HepG2 (cell line): ENCODE measurements around the gene KRTAP5-10. TPM values are rescaled to one million over a fixed set of nuclear protein-coding genes. Genes with fewer than 3 reads are reported as not detected.
A peak's percentile ranks its signal among the peaks of the same experiment; 100 is the strongest.

ENCODE experiments used
- ATAC-seq: fragments of 200-7000 bp; cut with Tn5 transposase; 3 replicates; pipeline ENCODE4 v1.9.1; 2020; ENCODE audit warnings: mild to moderate bottlenecking, moderate library complexity
- BruUV-seq: library from RNA; stranded (reverse); fragments of 400-500 nt; replicated peaks from 2 replicates; lab custom pipeline; 2021; lab: Mats Ljungman, UMichigan
- CTCF ChIA-PET: fragments of 300-600 bp; formaldehyde crosslinking; extraction: SDS; loops from one replicate; lab custom pipeline; 2021; ENCODE audit warnings: low total read pairs, inconsistent platforms, low intra/inter-chr PET ratio; lab: Yijun Ruan, JAX
- POLR2A ChIA-PET: fragments of 350-600 bp; sonication (Branson Sonifier 250); formaldehyde crosslinking; loops from one replicate; lab custom pipeline; 2020; ENCODE audit warnings: antibody characterized with exemption, inconsistent platforms; lab: Yijun Ruan, JAX
- DNase-seq: peaks from one replicate; pipeline ENCODE4 v3.0.0-alpha.2; 2015; ENCODE audit warnings: low spot score
- FAIRE-seq: peaks from 3 replicates; lab custom pipeline; 2011; peaks lifted over from hg19 to GRCh38; lab: Jason Lieb, UNC
- H2AFZ ChIP-seq: one replicate; pipeline ENCODE4 v1.6.1; 2011; ENCODE audit warnings: low read length, inconsistent platforms
- H3K27ac ChIP-seq: fragments of 300-600 bp; 3 replicates; pipeline ENCODE4 v1.8.0; 2011; ENCODE audit warnings: mixed run types, mild to moderate bottlenecking, mixed read lengths, low read length, inconsistent platforms; ENCODE audit not compliant: insufficient read depth; ENCODE audit errors: extremely low read length
- H3K27me3 ChIP-seq, 2 experiments: fragments of 200-600 bp in 1 of 2; 2 replicates in 1 of 2; 3 replicates in 1 of 2; pipeline versions ENCODE4 v1.6.0 to v1.8.0; 2011; ENCODE audit warnings: low read length in 2 of 2, mild to moderate bottlenecking in 2 of 2, moderate library complexity in 2 of 2, inconsistent platforms in 1 of 2; ENCODE audit not compliant: insufficient read depth in 2 of 2, control insufficient read depth in 1 of 2
- H3K36me3 ChIP-seq, 2 experiments: fragments of 200-600 bp in 1 of 2; replicated peaks in 1 of 2; 2 replicates in 1 of 2; 3 replicates in 1 of 2; pipeline versions ENCODE4 v1.5.1 to v1.8.0; 2011; ENCODE audit warnings: low read length in 2 of 2, inconsistent platforms in 1 of 2; ENCODE audit not compliant: insufficient read depth in 2 of 2, control insufficient read depth in 1 of 2
- H3K4me1 ChIP-seq: 2 replicates; pipeline ENCODE4 v1.5.1; 2012; ENCODE audit warnings: low read length, inconsistent platforms; ENCODE audit not compliant: insufficient read depth
- H3K4me2 ChIP-seq: 2 replicates; pipeline ENCODE4 v1.6.0; 2011; ENCODE audit warnings: low read depth, low read length, inconsistent platforms
- H3K4me3 ChIP-seq, 3 experiments: fragments of 200-600 bp in 1 of 3; sonication (generic), shearing (Covaris generic) in 1 of 3; replicated peaks in 1 of 3; 2 replicates each; pipeline ENCODE4 v1.5.1; 2011 to 2016; ENCODE audit warnings: low read length in 3 of 3, inconsistent platforms in 2 of 3, low read depth in 2 of 3, mild to moderate bottlenecking in 2 of 3, control low read depth in 1 of 3, mixed read lengths in 1 of 3; ENCODE audit not compliant: insufficient read depth in 1 of 3
- H3K79me2 ChIP-seq: one replicate; pipeline ENCODE4 v1.6.1; 2011; ENCODE audit warnings: low read length, inconsistent platforms; ENCODE audit not compliant: insufficient read depth
- H3K9ac ChIP-seq: 2 replicates; pipeline ENCODE4 v1.6.0; 2011; ENCODE audit warnings: mild to moderate bottlenecking, low read depth, low read length, inconsistent platforms; ENCODE audit not compliant: insufficient read depth
- H3K9me3 ChIP-seq: 2 replicates; pipeline ENCODE4 v1.5.1; 2012; ENCODE audit warnings: mild to moderate bottlenecking, low read length
- H4K20me1 ChIP-seq: 2 replicates; pipeline ENCODE4 v1.6.0; 2011; ENCODE audit warnings: inconsistent platforms, mild to moderate bottlenecking, low read length, moderate library complexity; ENCODE audit not compliant: insufficient read depth
- BORCS8-MEF2B ChIP-seq: sonication (generic); formaldehyde crosslinking; IDR thresholded peaks from 2 replicates; pipeline ENCODE4 v1.8.0; 2022; ENCODE audit warnings: mild to moderate bottlenecking, missing genetic modification reagents
- ELF4 ChIP-seq: sonication (generic); formaldehyde crosslinking; IDR thresholded peaks from 2 replicates; pipeline ENCODE4 v1.5.0; 2020; ENCODE audit warnings: missing genetic modification reagents, mild to moderate bottlenecking, moderate library complexity, borderline replicate concordance
- ETV6 ChIP-seq: sonication (generic); formaldehyde crosslinking; conservative IDR thresholded peaks from 2 replicates; pipeline ENCODE4 v1.4.0; 2020; ENCODE audit warnings: missing genetic modification reagents
- GATA4 ChIP-seq: sonication (generic); IDR thresholded peaks from 2 replicates; pipeline ENCODE4 v1.6.1; 2016; ENCODE audit warnings: antibody characterized with exemption, low read depth, borderline replicate concordance
- HMGXB3 ChIP-seq: sonication (generic); formaldehyde crosslinking; IDR thresholded peaks from 2 replicates; pipeline ENCODE4 v1.4.0; 2020; ENCODE audit warnings: missing genetic modification reagents, borderline replicate concordance
- KDM2A ChIP-seq: sonication (generic); formaldehyde crosslinking; IDR thresholded peaks from 2 replicates; pipeline ENCODE4 v1.4.0; 2020; ENCODE audit warnings: low read depth, missing genetic modification reagents, borderline replicate concordance
- RBFOX2 ChIP-seq: fragments of 200-400 bp; formaldehyde crosslinking; IDR thresholded peaks from 2 replicates; pipeline ENCODE4 v1.6.1; 2017; ENCODE audit warnings: low read depth, mild to moderate bottlenecking, low read length
- SAP130 ChIP-seq: IDR thresholded peaks from 2 replicates; pipeline ENCODE4 v1.6.1; 2016; ENCODE audit warnings: low read depth
- ZBTB34 ChIP-seq: sonication (generic); formaldehyde crosslinking; IDR thresholded peaks from 2 replicates; pipeline ENCODE4 v1.8.0; 2022; ENCODE audit warnings: mild to moderate bottlenecking, missing genetic modification reagents
- ZNF639 ChIP-seq: conservative IDR thresholded peaks from 2 replicates; pipeline ENCODE4 v1.6.1; 2018; ENCODE audit warnings: missing genetic modification reagents
- ZNF770 ChIP-seq: sonication (generic); formaldehyde crosslinking; IDR thresholded peaks from 2 replicates; pipeline ENCODE4 v1.5.0; 2020; ENCODE audit warnings: mild to moderate bottlenecking, missing genetic modification reagents
- ZNF839 ChIP-seq: sonication (generic); formaldehyde crosslinking; IDR thresholded peaks from 2 replicates; pipeline ENCODE4 v1.4.0; 2020; ENCODE audit warnings: missing genetic modification reagents, mild to moderate bottlenecking, borderline replicate concordance
- WGBS: methylation state at CpG from one replicate; pipeline ENCODE4 v1.1.6; 2017; ENCODE audit warnings: low lambda C conversion rate; 5-methylcytosine and 5-hydroxymethylcytosine counted together
- in situ Hi-C: cut with HindIII; loops from 2 replicates; pipeline ENCODE4 v1.10.0; 2017; ENCODE audit warnings: low pct_unique_long_range_greater_than_20kb; ENCODE audit not compliant: extremely low pct_ligation_motif_present
- intact Hi-C: fragments of 100-400 bp; cut with micrococcal nuclease; formaldehyde crosslinking; loops from one replicate; pipeline ENCODE4 v1.10.0; 2022; ENCODE audit not compliant: unreplicated experiment
- polyA plus RNA-seq, 8 experiments: library from polyadenylated mRNA; depleted of rRNA in 3 of 8; stranded (reverse) in 7 of 8; unstranded in 1 of 8; fragments of >200 nt; fragmentation: Illumina TruSeq in 4 of 8; extraction: Trizol in 4 of 8; gene quantifications; 2 replicates each; pipeline versions ENCODE4 v1.2.1 to v1.2.3, GENCODE V29; 2011 to 2016; ENCODE audit warnings: low read depth in 4 of 8, missing spikeins in 1 of 8, mixed read lengths in 1 of 8; ENCODE audit not compliant: insufficient read depth in 1 of 8
- total RNA-seq, 5 experiments: library from RNA; depleted of rRNA; stranded (reverse); fragments of >200 nt; fragmentation: Illumina TruSeq; extraction: Trizol; gene quantifications; 2 replicates each; pipeline ENCODE4 v1.2.3, GENCODE V29; 2016; ENCODE audit warnings: low read depth in 1 of 5

Gene KRTAP5-10
- total and polyA plus RNA-seq, 2 of the 13 experiments (the other 11 are each of a cell fraction or from before 2014, with no cell fraction given): not detected

GRCh38 chr11:71525188-71525937 lies 40.0 kb upstream of the KRTAP5-10 start (continued):
- TF ChIP-seq ELF4 (CRISPR knock-in tag) (no peak), ZNF839 (CRISPR knock-in tag) (no peak), ZBTB34 (CRISPR knock-in tag) (no peak), ETV6 (CRISPR knock-in tag) (no peak)

GRCh38 chr11:71525938-71526495 lies 39.3 kb upstream of the KRTAP5-10 start:
- Histone ChIP-seq H3K9ac (no peak overlapping the region), H2AFZ (no peak overlapping the region), H3K36me3 (no peaks in the 10 kb centered on the region), H3K27me3 (no peaks in the 10 kb centered on the region), H3K79me2 (no peaks in the 10 kb centered on the region), H3K9me3 (no peaks in the 10 kb centered on the region), H3K27ac (no peak overlapping the region), H3K4me3 (0 out of 6 replicates have a peak overlapping the region, but pooled peaks of 1 of the 3 experiments have one; percentile 7), H4K20me1 (no peaks in the 10 kb centered on the region), H3K4me1 (peaks cover 52% of the 10 kb centered on the region), H3K4me2 (0 out of 2 replicates have a peak overlapping the region, but pooled peaks have one; percentile 28)
- intact Hi-C loops: no loop called here
- peak; percentile 75 for DNase-seq
- in situ Hi-C loops: no loop called here
- 65% methylated on average over 2 of the region's 2 CpGs for WGBS
- peak; percentile 41 for ATAC-seq
- ChIA-PET POLR2A (interaction anchor here (0.8 to 2.7 kb wide), 2 partner anchors 8 to 38 kb away, joined by 4 to 6 read pairs; no protein-coding TSS in a partner anchor), CTCF (no interaction called here)
- no TSS peak for BruUV-seq
- no peak for FAIRE-seq
- TF ChIP-seq KDM2A (CRISPR knock-in tag) (no peak), ZNF639 (CRISPR knock-in tag) (no peak), ZNF770 (CRISPR knock-in tag) (no peak), SAP130 (peak; percentile 43; the same call in 1 of the 2 replicates), GATA4 (no peak), RBFOX2 (no peak), BORCS8-MEF2B (no peak), HMGXB3 (CRISPR knock-in tag) (no peak)
